Measurements from ENCODE around the gene SGPP1.

The SGPP1 gene

GRCh38 chr14:63766611-63767010 lies 38.7 kb upstream of the SGPP1 start:
- Histone ChIP-seq H3K4ac (ENCODE audit: low read depth, low read length) (no peak overlapping the region), H3K23ac (ENCODE audit: low read length) (no peak overlapping the region), H3K4me3 (ENCODE audit: low read depth, low read length) (no peak overlapping the region), H3K79me2 (ENCODE audit: control insufficient read depth, insufficient read depth, low read length, poor library complexity) (peaks cover 2% of the 10 kb centered on the region), H4K12ac (ENCODE audit: low read depth, low read length) (no peak overlapping the region), H3K9ac (ENCODE audit: low read length) (no peak overlapping the region), H2AFZ (ENCODE audit: insufficient read depth, low read length, poor library complexity) (no peak overlapping the region), H3K79me1 (ENCODE audit: low read length) (peaks cover 8% of the 10 kb centered on the region), H3K9me3 (ENCODE audit: insufficient read depth, low read depth, low read length) (peaks cover 2% of the 10 kb centered on the region), H3K14ac (ENCODE audit: low read length) (no peak overlapping the region), H3K18ac (ENCODE audit: low read length) (no peak overlapping the region), H2AK5ac (ENCODE audit: low read length) (no peak overlapping the region), H3K27ac (ENCODE audit: low read depth, low read length) (no peak overlapping the region), H3K27me3 (ENCODE audit: insufficient read depth, low read length) (no peaks in the 10 kb centered on the region), H2BK12ac (ENCODE audit: low read length) (no peak overlapping the region), H3K4me1 (ENCODE audit: control insufficient read depth in 1 of 2, insufficient read depth in 2 of 2, low read length in 2 of 2) (peaks cover 5 to 10% of the 10 kb centered on the region in 2 experiments), H3K4me2 (ENCODE audit: low read length) (no peak overlapping the region), H2BK120ac (ENCODE audit: insufficient read depth, low read length, poor library complexity) (no peak overlapping the region), H4K8ac (ENCODE audit: low read depth, low read length) (no peak overlapping the region), H4K91ac (ENCODE audit: low read depth, low read length) (no peak overlapping the region), H2BK5ac (ENCODE audit: low read depth, low read length, poor library complexity) (no peak overlapping the region), H3K36me3 (ENCODE audit: control insufficient read depth in 1 of 2, insufficient read depth in 2 of 2, low read length in 2 of 2) (no peaks in the 10 kb centered on the region)
- DNase-seq: no peak
- WGBS (ENCODE audit: extremely low coverage, insufficient coverage, insufficient read length): no CpG with 5 or more reads among the region's 3 CpGs

- peak in 1 of 2 donors; percentile 48 for DNase-seq
- peaks cover 2% of the 10 kb centered on the region for H3K79me2 ChIP-seq (ENCODE audit: control insufficient read depth, insufficient read depth, low read length, poor library complexity)
- H2BK12ac ChIP-seq (ENCODE audit: low read length): no peak overlapping the region
- WGBS (ENCODE audit: extremely low coverage, insufficient coverage, insufficient read length): no CpG with 5 or more reads among the region's 6 CpGs
- no peak overlapping the region for H3K4ac ChIP-seq (ENCODE audit: low read depth, low read length)
- peaks cover 2% of the 10 kb centered on the region for H3K9me3 ChIP-seq (ENCODE audit: insufficient read depth, low read depth, low read length)
- no peak overlapping the region for H2AK5ac ChIP-seq (ENCODE audit: low read length)
- H3K18ac ChIP-seq (ENCODE audit: low read length): no peak overlapping the region
- no peak overlapping the region for H3K4me3 ChIP-seq (ENCODE audit: low read depth, low read length)
- no peaks in the 10 kb centered on the region for H3K27me3 ChIP-seq (ENCODE audit: insufficient read depth, low read length)
- H3K14ac ChIP-seq (ENCODE audit: low read length): no peak overlapping the region
- peaks cover 13% of the 10 kb centered on the region for H3K79me1 ChIP-seq (ENCODE audit: low read length)
- H3K36me3 ChIP-seq (ENCODE audit: control insufficient read depth in 1 of 2, insufficient read depth in 2 of 2, low read length in 2 of 2): no peaks in the 10 kb centered on the region
- no peak overlapping the region for H3K9ac ChIP-seq (ENCODE audit: low read length)
- H2AFZ ChIP-seq (ENCODE audit: insufficient read depth, low read length, poor library complexity): no peak overlapping the region
- H4K8ac ChIP-seq (ENCODE audit: low read depth, low read length): no peak overlapping the region
- H3K23ac ChIP-seq (ENCODE audit: low read length): no peak overlapping the region
- H3K4me2 ChIP-seq (ENCODE audit: low read length): no peak overlapping the region
- peak overlapping the region; percentile 1 for H2BK5ac ChIP-seq (ENCODE audit: low read depth, low read length, poor library complexity)
- H4K12ac ChIP-seq (ENCODE audit: low read depth, low read length): no peak overlapping the region
- H2BK120ac ChIP-seq (ENCODE audit: insufficient read depth, low read length, poor library complexity): no peak overlapping the region
- no peak overlapping the region for H4K91ac ChIP-seq (ENCODE audit: low read depth, low read length)
- no peak overlapping the region for H3K27ac ChIP-seq (ENCODE audit: low read depth, low read length)
- H3K4me1 ChIP-seq (ENCODE audit: control insufficient read depth in 1 of 2, insufficient read depth in 2 of 2, low read length in 2 of 2): peaks cover 5 to 11% of the 10 kb centered on the region in 2 experiments
Observed at GRCh38 chr14:63764620-63765139, 36.8 kb upstream of the SGPP1 start.

GRCh38 chr14:63764103-63764502 lies 36.2 kb upstream of the SGPP1 start:
- no peak overlapping the region for H4K8ac ChIP-seq (ENCODE audit: low read depth, low read length)
- H3K9me3 ChIP-seq (ENCODE audit: insufficient read depth, low read depth, low read length): peaks cover 2% of the 10 kb centered on the region
- no peak overlapping the region for H3K9ac ChIP-seq (ENCODE audit: low read length)
- no peaks in the 10 kb centered on the region for H3K27me3 ChIP-seq (ENCODE audit: insufficient read depth, low read length)
- no peak overlapping the region for H4K12ac ChIP-seq (ENCODE audit: low read depth, low read length)
- H3K23ac ChIP-seq (ENCODE audit: low read length): no peak overlapping the region
- no peak overlapping the region for H2AFZ ChIP-seq (ENCODE audit: insufficient read depth, low read length, poor library complexity)
- no peak overlapping the region for H3K4me3 ChIP-seq (ENCODE audit: low read depth, low read length)
- H3K79me1 ChIP-seq (ENCODE audit: low read length): peaks cover 13% of the 10 kb centered on the region
- no peak overlapping the region for H3K4me2 ChIP-seq (ENCODE audit: low read length)
- H3K79me2 ChIP-seq (ENCODE audit: control insufficient read depth, insufficient read depth, low read length, poor library complexity): peaks cover 2% of the 10 kb centered on the region
- H2BK12ac ChIP-seq (ENCODE audit: low read length): no peak overlapping the region
- no peak overlapping the region for H4K91ac ChIP-seq (ENCODE audit: low read depth, low read length)
- H3K4ac ChIP-seq (ENCODE audit: low read depth, low read length): no peak overlapping the region
- H3K27ac ChIP-seq (ENCODE audit: low read depth, low read length): no peak overlapping the region
- no peaks in the 10 kb centered on the region for H3K36me3 ChIP-seq (ENCODE audit: control insufficient read depth in 1 of 2, insufficient read depth in 2 of 2, low read length in 2 of 2)
- H2BK5ac ChIP-seq (ENCODE audit: low read depth, low read length, poor library complexity): no peak overlapping the region
- peak in 1 of 2 donors; percentile 13 for DNase-seq
- no peak overlapping the region for H3K14ac ChIP-seq (ENCODE audit: low read length)
- no CpG with 5 or more reads among the region's 5 CpGs for WGBS (ENCODE audit: extremely low coverage, insufficient coverage, insufficient read length)
- H2AK5ac ChIP-seq (ENCODE audit: low read length): no peak overlapping the region
- H3K18ac ChIP-seq (ENCODE audit: low read length): no peak overlapping the region
- no peak overlapping the region for H2BK120ac ChIP-seq (ENCODE audit: insufficient read depth, low read length, poor library complexity)
- peaks cover 5 to 11% of the 10 kb centered on the region in 2 experiments for H3K4me1 ChIP-seq (ENCODE audit: control insufficient read depth in 1 of 2, insufficient read depth in 2 of 2, low read length in 2 of 2)

- peak overlapping the region; percentile 89 for H4K8ac ChIP-seq (ENCODE audit: low read depth, low read length)
- no CpG with 5 or more reads among the region's 26 CpGs for WGBS (ENCODE audit: extremely low coverage, insufficient coverage, insufficient read length)
- H3K4ac ChIP-seq (ENCODE audit: low read depth, low read length): peak overlapping the region; percentile 8
- peak overlapping the region; percentile 93 for H4K91ac ChIP-seq (ENCODE audit: low read depth, low read length)
- peak overlapping the region; percentile 45 for H3K4me3 ChIP-seq (ENCODE audit: low read depth, low read length)
- H2AFZ ChIP-seq (ENCODE audit: insufficient read depth, low read length, poor library complexity): peak overlapping the region; percentile 75
- H2BK12ac ChIP-seq (ENCODE audit: low read length): peak overlapping the region; percentile 88
- no peak overlapping the region for H3K23ac ChIP-seq (ENCODE audit: low read length)
- no peak overlapping the region for H4K12ac ChIP-seq (ENCODE audit: low read depth, low read length)
- H2BK5ac ChIP-seq (ENCODE audit: low read depth, low read length, poor library complexity): peak overlapping the region; percentile 91
- H2BK120ac ChIP-seq (ENCODE audit: insufficient read depth, low read length, poor library complexity): peak overlapping the region; percentile 94
- peak overlapping the region; percentile 41 for H3K4me2 ChIP-seq (ENCODE audit: low read length)
- peaks cover 2% of the 10 kb centered on the region for H3K79me2 ChIP-seq (ENCODE audit: control insufficient read depth, insufficient read depth, low read length, poor library complexity)
- H2AK5ac ChIP-seq (ENCODE audit: low read length): peak overlapping the region; percentile 35
- H3K9ac ChIP-seq (ENCODE audit: low read length): no peak overlapping the region
- peaks cover 5 to 11% of the 10 kb centered on the region in 2 experiments for H3K4me1 ChIP-seq (ENCODE audit: control insufficient read depth in 1 of 2, insufficient read depth in 2 of 2, low read length in 2 of 2)
- H3K14ac ChIP-seq (ENCODE audit: low read length): peak overlapping the region; percentile 92
- peaks cover 13% of the 10 kb centered on the region for H3K79me1 ChIP-seq (ENCODE audit: low read length)
- H3K27ac ChIP-seq (ENCODE audit: low read depth, low read length): peak overlapping the region; percentile 93
- H3K27me3 ChIP-seq (ENCODE audit: insufficient read depth, low read length): no peaks in the 10 kb centered on the region
- H3K18ac ChIP-seq (ENCODE audit: low read length): peak overlapping the region; percentile 87
- no peaks in the 10 kb centered on the region for H3K36me3 ChIP-seq (ENCODE audit: control insufficient read depth in 1 of 2, insufficient read depth in 2 of 2, low read length in 2 of 2)
- H3K9me3 ChIP-seq (ENCODE audit: insufficient read depth, low read depth, low read length): peaks cover 2% of the 10 kb centered on the region
- DNase-seq: peak; percentile 95 to 97
Observed at GRCh38 chr14:63761351-63762117, 33.7 kb upstream of the SGPP1 start.
